Embryonic facial prominence (tissue), 1 donor: ENCODE data around the gene GCM1.
"Not testable (repeated sequence)": the region's sequence is repeated elsewhere in the genome, so short reads cannot be mapped to it uniquely, and the experiment has no call there.

Experiments used
- DNase-seq: peaks from one replicate; pipeline ENCODE4 v3.0.0-alpha.2; 2016; ENCODE audit errors: extremely low spot score

Gene GCM1, protein sequence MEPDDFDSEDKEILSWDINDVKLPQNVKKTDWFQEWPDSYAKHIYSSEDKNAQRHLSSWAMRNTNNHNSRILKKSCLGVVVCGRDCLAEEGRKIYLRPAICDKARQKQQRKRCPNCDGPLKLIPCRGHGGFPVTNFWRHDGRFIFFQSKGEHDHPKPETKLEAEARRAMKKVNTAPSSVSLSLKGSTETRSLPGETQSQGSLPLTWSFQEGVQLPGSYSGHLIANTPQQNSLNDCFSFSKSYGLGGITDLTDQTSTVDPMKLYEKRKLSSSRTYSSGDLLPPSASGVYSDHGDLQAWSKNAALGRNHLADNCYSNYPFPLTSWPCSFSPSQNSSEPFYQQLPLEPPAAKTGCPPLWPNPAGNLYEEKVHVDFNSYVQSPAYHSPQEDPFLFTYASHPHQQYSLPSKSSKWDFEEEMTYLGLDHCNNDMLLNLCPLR

DNA sequence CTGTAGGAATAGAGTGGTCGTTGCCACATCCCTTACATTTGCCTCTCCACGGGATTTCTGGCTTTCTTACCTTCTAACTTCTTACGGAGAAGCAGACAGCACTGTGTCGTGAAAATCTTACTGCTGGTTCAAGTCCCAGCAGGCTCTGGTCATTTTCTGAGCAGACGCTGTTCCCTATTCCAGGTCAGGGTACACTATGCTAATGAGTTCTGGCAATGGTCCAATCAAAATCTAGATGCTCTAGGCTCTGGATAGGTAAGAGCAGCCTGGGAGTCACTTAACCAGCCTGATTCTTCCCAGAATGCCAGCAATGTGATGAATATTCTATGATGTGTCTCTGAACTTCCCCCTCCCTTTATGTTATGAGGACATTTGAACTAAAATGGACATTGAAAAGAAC is at the start of gene GCM1:
TSS of gene GCM1 (minus strand) at position 158 of the 400 bp plus-strand sequence. CDS start 3,209 bp downstream, outside the sequence.
- no peak for DNase-seq

DNA sequence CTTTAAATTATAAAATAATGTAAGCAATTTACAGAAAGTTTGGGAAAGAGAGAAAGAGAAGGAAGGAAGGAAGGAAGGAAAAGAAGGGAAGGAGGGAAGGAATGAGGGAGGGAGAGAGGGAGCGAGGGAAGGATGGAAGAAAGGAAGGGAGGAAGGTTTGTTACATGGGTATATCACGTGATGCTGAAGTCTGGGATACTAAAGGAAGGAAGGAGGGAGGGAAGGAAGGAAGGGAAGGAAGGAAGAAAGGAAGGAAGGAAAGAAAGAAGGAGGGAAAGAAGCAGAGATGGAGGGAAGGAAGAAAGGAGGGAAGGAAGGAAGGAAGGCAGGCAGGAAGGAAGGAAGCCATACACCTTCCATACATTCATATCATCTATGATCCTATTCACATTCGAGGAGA is 48.9 kb upstream of the GCM1 start:
- no peak for DNase-seq

DNA sequence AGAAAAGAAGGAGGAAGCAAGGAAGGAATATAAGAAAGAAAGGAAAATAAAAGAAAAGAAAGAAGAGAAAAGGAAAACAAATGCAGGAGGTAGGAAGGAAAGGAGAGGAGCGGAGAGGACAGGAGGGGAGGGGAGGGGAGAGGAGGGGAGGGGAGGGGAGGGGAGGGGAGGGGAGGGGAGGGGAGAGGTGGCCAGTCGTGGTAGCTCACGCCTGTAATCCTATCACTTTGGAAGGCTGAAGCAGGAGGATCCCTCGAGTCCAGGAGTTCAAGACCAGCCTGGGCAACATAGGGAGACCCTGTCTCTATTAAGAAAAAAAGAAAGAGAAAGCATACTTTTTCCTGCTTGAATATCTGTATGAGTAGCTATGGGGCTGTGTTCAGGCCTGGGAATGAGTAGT is 46.4 kb upstream of the GCM1 start:
- no peak for DNase-seq

DNA sequence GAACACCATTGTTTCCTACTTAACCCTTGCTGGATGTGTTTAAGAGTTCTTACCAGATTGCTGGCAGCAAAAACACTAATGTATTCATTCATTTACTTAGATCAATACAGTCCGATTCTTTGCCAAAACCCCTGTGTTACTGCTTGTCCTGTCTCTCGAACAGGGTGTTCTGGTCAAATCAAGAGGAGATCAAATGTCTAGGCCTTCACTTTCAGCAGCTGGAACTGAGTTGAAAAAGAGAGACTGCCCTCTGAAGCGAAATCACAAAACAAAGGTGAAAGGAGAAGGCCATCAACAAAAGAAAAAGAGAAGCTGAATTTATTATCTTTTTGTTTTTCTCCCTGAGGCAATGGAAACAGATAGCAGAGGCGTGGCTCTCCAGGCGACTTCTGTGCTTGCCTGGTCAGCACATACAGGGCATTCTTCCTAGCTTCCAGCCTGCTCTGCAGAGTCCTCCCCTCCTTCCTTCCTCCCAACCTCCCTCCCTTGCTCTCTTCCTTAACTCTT is 44.1 kb upstream of the GCM1 start:
- DNase-seq: no peak

DNA sequence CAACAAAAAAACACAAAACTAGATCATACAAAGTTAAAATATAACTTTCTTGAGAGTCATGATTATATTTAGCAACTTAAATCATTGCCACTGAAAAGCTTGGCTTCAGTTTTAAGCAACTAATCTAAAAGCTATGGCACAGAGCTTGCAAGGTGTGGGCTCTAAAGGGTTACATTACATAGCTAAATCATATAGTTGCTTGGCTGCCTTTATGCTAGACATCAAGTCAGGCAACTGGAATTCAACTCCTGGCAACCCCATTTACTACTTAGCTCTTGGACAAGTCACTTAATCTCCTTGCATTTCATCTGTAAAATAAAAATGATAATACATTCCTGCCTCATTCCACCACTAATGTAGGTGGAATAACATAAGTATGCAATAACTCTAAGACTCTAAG is 40.9 kb upstream of the GCM1 start:
- DNase-seq: no peak

DNA sequence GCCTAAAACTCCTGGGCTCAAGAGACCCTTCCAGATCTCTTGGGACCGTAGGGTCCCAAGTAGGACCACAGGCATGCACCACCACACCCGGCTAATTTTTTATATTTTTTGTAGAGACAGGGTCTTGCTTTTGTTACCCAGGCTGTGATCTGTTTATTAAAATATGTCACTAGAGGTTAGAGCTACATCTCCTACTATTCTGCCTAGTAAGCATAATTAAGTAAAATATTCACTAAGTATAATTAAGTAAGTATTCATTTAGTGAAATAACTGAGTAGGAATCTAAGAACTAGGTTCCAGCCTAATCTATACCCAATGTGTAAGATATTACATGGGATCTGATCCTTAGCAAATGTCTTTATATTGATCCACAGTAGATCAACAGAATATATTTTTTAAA is 40.2 kb upstream of the GCM1 start:
- DNase-seq: no peak

DNA sequence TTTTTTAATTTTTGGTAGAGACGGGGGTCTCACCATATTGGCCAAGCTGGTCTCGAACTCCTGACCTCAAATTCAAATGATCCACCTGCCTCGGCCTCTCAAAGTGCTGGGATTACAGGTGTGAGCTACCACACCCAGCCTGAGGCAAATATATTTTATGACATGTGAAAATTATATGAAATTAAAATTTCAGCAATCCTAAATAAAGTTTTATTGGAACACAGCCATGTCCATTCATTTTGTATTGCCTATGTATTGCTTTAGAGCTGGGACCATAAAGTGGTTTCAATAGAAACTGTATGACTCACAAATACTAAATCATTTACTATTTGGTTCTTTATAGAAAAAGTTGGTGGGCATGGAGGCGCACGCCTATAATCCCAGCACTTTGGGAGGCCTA is 32.0 kb upstream of the GCM1 start:
- DNase-seq: no peak

DNA sequence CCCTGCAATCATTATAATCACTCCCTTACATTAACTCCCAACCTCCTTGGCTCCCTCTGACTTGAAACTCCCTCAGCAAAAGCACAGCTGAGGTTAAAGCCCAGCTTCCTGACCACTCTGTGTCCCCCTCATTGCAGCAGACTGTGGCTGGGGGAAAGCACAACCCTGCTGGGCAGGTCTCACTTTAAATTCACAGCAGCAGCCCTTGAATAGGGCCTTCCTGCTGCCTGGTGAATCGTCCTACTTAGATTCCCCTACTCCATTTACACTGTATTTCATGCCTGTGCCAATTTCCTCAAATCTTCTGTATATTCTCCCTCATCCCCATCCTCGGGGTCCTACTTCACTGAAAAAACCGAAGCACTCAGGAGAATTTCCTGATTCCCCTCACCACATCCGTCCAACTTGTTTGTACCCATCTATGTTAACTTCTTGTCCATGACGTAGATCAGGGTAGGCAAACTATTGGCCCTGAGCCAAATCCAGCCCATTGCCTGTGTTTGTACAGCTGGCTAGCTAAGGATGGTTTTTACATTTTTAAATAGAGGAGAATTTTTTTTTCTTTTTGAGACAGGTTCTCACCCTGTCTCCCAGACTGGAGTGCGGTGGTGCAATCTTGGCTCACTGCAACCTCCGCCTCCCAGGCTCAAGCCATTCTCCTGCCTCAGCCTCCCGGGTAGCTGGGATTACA is 31.5 kb upstream of the GCM1 start:
- no peak for DNase-seq

DNA sequence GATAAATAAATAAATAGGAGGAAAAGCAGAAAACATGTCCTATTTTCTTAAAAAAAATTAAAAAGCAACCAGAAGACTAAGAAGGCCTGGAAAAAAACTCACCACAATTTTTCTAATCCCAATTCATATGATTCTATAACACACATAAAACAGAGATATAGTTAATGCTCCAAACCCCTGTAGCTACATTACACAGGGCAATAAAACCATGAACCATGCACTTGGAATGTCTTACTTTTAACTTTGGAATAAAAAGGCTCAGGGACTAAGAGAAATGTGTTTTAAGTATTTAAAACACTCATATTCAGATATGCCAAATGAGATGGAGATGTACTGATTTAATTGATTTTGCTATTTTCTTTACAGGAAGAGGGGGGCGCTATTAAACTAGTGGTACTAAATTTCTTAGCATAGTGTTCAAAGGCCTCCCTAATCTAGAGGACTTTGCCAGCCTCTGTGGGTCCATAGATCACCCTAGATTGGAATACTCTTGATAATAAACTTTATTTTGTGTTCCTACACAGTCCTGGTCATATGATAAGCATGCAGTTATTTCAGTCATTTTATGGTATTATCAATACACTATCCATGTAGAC is 30.3 kb upstream of the GCM1 start:
- DNase-seq: no peak

DNA sequence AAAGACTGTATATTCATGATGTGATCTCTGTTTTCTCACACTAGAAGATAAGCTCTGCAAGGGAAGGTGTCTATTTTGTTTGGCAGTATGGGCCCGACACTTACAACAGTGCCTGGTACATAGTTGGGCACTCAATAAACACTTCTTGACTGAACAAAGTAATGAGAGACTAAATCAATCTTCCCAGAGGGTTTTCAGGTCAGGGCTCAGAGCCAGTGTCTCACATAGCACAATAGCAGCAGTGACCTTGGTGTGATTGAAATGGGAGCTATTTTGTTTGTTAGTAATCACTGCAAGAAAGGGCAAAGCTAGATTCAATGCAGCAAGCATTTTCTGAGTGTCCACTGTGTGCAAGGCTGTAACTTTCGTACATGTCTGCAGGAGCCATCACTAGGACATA is 26.4 kb upstream of the GCM1 start:
- no peak for DNase-seq

DNA sequence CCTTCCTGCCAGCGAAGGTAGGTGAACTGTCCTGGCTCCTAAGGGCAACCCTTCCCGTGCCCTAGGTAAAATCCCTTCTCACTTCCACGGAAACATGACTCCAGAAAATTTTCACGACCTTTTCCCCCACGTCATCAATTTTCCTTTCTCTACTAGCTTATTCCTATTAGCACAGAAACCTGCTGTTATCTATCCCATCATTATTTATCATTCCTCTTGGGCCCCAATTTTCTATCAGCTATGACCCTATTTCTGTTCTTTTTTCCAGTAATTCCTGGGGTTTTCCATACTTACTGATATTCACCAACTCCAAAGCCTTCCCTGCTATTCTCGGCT is 23.8 kb upstream of the GCM1 start:
- DNase-seq: no peak

DNA sequence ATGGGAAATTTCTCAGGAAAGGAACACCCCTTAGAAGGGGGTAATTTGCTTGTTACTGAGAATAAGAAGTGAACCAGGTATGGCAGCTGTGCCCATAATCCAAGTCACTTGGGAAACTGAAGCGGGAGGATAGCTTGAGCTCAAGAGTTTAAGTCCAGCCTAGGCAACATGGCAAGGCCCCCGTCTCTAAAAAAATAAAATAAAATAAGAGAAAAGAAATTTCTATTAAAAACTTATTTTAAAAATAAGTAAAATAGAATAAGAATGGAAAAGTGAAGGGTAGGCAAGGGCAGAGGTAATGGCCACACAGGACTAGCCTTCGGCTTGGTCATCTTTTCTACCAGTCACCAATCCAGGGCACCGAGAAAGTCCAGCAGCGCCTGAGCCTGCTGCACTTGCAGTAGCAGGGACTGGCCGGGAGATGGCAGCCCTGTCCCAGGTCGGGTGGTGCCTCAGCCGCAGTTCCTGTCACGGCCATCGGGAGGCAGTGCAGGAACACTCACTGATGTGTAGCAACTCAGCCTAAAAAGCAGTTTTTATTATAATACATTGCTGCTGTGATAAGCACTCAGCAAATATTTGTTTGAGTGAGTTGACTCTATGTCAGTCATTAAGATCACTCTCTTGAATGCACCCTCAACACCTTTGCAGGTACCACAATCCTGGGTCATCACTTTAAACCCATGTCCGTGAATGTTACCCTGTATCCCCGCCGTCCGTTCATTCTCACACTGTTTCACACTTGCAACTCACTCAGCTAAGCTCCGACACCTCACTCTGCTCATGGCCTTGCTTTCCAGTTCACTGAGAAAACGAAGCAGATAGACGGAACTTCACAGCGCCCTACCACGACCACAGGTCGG is 23.2 kb upstream of the GCM1 start:
- DNase-seq: peak; percentile 68

DNA sequence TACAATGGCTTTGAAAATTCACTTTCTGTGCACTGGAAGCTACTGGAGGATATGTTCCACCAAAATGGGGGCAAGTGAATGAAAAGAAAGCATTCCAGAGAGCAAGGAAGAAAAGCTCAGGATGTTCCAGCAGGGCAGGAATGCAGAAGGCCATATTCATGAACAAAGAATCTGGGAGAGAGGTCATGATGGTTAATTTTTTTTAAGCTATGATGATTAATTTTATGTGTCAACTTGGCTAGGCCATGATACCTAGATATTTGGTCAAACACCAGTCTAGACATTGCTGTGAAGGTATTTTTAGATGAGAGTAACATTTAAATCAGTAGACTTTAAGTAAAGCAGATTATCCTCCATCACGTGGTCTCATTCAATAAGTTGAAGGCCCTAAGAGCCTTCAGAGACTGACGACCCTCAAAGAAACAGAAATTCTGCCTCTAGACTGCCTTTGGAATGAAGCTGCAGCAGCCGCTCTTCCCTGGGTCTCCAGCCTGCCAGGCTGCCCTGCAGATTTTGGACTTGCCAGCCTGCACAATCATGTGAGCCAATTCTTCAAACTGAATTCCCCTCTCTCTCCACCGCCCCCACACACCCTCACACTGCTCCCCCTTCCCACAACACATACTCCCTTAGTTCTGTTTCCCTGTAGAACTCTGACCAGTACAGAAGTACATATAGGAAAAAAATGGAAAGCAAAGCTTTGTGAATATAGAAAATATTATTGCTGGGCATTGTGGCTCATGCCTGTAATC is 20.1 kb upstream of the GCM1 start:
- no peak for DNase-seq

DNA sequence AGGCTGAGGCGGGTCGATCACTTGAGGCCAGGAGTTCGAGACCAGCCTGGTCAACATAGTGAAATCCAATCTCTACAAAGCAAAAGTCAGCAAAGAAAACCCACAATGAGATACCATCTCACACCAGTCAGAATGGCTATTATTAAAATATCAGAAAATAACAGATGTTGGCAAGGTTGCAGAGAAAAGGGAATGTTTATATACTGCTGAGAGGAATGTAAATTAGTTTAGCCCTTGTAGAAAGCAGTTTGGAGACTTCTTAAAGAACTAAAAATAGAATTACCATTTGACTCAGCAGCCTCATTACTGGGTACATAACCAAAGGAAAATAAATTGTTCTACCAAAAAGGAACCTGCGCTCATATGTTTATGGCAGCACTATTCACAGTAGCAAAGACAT is 16.7 kb upstream of the GCM1 start:
- no peak for DNase-seq

DNA sequence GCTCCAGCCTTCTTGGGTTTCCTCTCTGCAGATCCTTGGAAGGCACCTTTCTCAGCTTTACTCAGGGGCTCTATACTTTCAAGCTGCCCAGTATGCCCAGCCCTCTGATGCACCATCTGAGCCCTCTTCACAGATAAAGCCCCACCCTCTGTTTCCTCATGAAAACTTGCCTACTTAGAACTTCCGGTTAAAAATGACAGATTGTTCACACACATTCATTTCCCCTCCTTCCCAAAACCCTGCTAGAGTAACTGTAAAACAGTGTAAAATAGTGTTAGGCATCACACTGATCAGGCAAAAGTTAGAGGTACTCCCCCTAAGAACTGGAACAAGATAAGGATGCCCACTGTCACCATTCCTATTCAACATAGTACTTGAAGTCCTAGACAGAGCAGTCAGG is 14.0 kb upstream of the GCM1 start:
- DNase-seq: no peak

DNA sequence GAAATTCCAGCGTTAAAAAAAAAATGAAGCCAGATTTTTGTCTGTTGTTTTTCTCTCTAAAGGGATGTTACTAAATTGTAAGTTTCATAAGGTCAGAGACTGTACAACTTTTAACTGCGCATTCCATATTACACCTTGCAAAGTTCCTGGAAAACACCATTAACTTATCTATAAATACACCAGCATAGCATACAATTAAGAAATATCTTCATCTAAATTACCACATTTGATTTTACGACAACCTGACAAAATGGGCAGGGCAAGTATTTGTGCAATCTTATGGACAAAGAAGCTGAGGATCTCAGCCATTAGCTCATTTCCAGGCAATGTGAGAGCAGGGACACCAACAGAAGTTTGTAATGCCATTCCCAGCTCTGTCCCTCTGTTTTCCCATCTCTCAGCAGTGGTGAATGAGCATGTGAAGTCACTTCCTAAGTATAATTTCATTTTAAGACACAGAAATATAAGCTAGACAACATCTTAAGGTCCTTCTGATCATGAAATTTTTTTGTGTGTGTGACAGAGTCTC is 12.9 kb upstream of the GCM1 start:
- no peak for DNase-seq

DNA sequence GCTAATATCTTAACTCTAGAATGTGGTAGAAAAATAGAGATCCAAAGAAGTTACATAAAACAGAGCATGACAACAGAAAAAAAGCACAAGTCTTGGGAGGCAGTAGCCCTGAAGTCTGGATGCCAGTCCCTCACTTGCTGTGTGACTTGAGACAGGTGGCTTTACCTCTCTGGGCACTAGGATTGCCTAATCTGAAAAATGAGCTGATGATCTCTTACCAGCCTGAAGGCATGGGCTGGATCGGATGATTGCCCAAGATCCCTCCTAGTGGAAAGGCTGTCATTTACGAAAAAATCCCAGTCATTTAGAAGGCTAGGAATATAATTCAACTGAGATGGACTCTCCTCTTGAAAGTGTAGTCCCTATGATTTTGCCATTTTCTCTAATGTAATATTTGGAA is 10.9 kb upstream of the GCM1 start:
- no peak for DNase-seq

DNA sequence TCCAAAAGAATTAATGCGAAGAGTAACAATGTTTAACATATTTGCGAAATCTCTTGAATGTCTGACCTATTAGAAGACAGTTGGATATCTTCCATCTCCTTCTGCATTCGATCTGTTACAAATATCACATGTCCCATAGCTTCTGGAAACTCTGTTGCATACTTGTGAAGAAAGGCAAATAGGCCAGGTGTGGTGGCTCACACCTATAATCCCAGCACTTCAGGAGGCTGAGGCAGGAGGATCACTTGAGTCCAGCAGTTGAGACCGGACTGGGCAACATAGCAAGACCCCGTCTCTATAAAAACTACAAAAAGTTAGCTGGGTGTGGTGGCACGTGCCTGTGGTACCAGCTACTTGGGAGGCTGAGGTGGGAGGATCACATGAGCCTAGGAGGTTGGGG is 9.4 kb upstream of the GCM1 start:
- not testable (repeated sequence) for DNase-seq

DNA sequence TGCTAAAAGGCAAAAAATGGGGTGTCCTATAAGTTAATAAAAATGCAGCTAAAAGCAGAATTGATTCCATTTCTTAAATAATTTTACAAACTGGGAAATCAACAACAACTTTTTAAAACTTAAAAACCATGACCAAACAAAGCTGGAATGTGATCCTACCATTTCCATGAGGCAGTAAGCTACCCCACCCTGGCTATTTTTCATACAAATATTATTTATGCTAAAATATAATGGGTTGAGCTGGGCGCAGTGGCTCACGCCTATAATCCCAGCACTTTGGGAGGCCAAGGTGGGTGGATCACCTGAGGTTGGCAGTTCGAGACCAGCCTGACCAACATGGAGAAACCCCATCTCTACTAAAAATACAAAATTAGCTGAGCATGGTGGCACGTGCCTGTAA is 6.6 kb upstream of the GCM1 start:
- not testable (repeated sequence) for DNase-seq

DNA sequence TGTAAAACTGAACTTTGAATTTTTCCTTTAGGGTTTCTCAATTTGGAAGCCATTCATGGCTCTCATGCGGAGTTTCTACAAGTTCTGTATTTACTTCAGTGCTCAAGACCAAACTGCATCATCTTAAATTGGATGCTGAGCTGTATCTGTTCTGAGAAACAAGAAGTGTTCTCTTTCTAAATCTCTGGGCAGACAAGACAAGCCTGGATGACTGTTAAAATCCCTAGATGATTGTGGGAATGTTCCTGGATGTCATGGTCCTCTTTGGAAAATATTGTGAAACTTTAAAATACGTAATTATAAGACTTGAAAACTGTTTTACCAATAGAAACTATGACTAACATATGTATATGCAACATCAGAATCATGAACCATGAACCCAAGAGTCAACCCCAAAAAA is 6.2 kb upstream of the GCM1 start:
- DNase-seq: no peak

DNA sequence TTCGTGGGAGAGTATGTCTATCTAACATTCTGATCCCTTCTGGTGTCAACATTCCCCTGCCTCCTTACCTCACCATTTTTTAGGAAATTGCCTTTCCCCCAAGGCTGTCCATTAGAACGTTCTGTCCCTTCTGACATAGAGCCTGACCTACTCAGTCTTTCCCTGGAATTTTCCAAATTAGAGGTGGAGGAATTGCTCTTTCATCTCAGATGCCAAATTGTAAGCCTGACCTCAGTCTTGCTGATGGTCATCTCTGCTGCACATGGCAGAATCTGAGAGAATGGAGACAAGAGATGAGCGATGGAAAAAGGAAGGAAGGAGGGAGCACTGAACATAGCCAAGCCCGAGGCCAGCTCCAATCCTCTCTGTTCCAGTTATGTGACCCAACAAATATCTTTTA is 5.4 kb upstream of the GCM1 start:
- DNase-seq: no peak
